SU-DHL-6 (cell line): ENCODE measurements around the gene KLHL40.

Experiments
- CTCF ChIP-seq: fragments of 200-600 bp; sonication (generic); IDR thresholded peaks from one replicate; pipeline ENCODE4 v1.5.1; 2017; ENCODE audit warnings: antibody characterized with exemption, mild to moderate bottlenecking, low read length, moderate library complexity; ENCODE audit not compliant: insufficient read depth, poor library complexity, severe bottlenecking
- EZH2phosphoT487 ChIP-seq: fragments of 200-600 bp; sonication (generic), shearing (Covaris generic); conservative IDR thresholded peaks from 2 replicates; pipeline ENCODE4 v1.6.1; 2018; ENCODE audit warnings: mild to moderate bottlenecking, antibody characterized with exemption, low read length, moderate library complexity, mixed read lengths

GRCh38 chr3:42712688-42713372 is 27.5 kb downstream of the KLHL40 start:
- TF ChIP-seq CTCF (no peak), EZH2phosphoT487 (no peak)
